ENCODE data around the gene FANCI.

GRCh38 chr15:89349206-89349558 lies 105.4 kb downstream of the FANCI start:
- TF ChIP-seq CTCF (conservative IDR thresholded peaks at IDR 0.05; ENCODE audit: low read depth, low read length) (no peak), EZH2 (IDR thresholded peaks at IDR 0.05; ENCODE audit: low read length, unreplicated experiment) (no peak)

Data from PC-3 (cell line).